ENCODE measurements around the gene PMM1.

DNA sequence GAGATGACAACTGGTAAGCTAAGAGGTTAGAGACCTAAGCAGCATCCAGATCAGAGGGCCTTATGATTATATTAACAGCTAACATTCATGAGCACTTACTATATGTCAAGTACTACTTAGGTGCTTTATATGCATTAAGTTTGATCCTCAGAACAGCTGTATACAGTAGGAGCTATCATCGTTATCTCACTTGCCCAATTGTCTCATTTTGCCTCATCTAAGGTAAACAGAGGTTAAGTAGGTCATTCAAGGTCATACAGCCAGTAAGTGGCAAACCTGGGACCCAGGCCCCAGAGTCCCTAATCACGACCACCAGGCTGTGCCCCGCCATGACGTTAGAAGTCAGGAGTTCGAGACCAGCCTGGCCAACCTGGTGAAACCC lies 40.8 kb downstream of the PMM1 start:
- TF ChIP-seq, protein P1, sequence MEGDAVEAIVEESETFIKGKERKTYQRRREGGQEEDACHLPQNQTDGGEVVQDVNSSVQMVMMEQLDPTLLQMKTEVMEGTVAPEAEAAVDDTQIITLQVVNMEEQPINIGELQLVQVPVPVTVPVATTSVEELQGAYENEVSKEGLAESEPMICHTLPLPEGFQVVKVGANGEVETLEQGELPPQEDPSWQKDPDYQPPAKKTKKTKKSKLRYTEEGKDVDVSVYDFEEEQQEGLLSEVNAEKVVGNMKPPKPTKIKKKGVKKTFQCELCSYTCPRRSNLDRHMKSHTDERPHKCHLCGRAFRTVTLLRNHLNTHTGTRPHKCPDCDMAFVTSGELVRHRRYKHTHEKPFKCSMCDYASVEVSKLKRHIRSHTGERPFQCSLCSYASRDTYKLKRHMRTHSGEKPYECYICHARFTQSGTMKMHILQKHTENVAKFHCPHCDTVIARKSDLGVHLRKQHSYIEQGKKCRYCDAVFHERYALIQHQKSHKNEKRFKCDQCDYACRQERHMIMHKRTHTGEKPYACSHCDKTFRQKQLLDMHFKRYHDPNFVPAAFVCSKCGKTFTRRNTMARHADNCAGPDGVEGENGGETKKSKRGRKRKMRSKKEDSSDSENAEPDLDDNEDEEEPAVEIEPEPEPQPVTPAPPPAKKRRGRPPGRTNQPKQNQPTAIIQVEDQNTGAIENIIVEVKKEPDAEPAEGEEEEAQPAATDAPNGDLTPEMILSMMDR (IDR thresholded peaks at IDR 0.05): no peak
- no peak for TF ChIP-seq POLR2A (IDR thresholded peaks at IDR 0.05)
- no peak for TF ChIP-seq EP300 (IDR thresholded peaks at IDR 0.05)
